IMR-90 (cell line): ENCODE results near the gene ASB4. TPM values are rescaled to one million over a fixed set of nuclear protein-coding genes. Genes with fewer than 3 reads are reported as not detected.

Experiments
- ATAC-seq: fragments of 200-7000 bp; cut with Tn5 transposase; 2 replicates; pipeline ENCODE4 v1.9.1; 2020; ENCODE audit warnings: low read depth, mild to moderate bottlenecking, moderate library complexity
- BruUV-seq: library from RNA; stranded (reverse); fragments of 400-500 nt; replicated peaks from 2 replicates; lab custom pipeline; 2021; lab: Mats Ljungman, UMichigan
- CTCF ChIA-PET: fragments of 300-600 bp; formaldehyde crosslinking; extraction: SDS; loops from one replicate; lab custom pipeline; 2021; ENCODE audit warnings: antibody characterized with exemption; lab: Yijun Ruan, JAX
- POLR2A ChIA-PET: fragments of 300-600 bp; sonication (Branson Sonifier 250); formaldehyde crosslinking; loops from one replicate; lab custom pipeline; 2022; ENCODE audit warnings: antibody characterized with exemption; ENCODE audit not compliant: unreplicated experiment; lab: Charles Lee
- DNase-seq: peaks from one replicate; pipeline ENCODE4 v3.0.0; 2013
- H2AFZ ChIP-seq: replicated peaks from 2 replicates; pipeline ENCODE3; 2013; ENCODE audit warnings: low read length, mild to moderate bottlenecking; ENCODE audit not compliant: poor library complexity
- H2AK5ac ChIP-seq: 2 replicates; pipeline ENCODE4 v1.6.1; 2013; ENCODE audit warnings: low read depth, low read length, inconsistent platforms
- H2AK9ac ChIP-seq: replicated peaks from 2 replicates; pipeline ENCODE3; 2013; ENCODE audit warnings: mild to moderate bottlenecking, low read depth, low read length, moderate library complexity; ENCODE audit not compliant: poor library complexity
- H2BK120ac ChIP-seq: 2 replicates; pipeline ENCODE4 v1.6.1; 2013; ENCODE audit warnings: low read depth, low read length, inconsistent platforms
- H2BK15ac ChIP-seq: 3 replicates; pipeline ENCODE4 v1.6.1; 2013; ENCODE audit warnings: low read depth, low read length, inconsistent platforms
- H2BK20ac ChIP-seq: 2 replicates; pipeline ENCODE4 v1.6.1; 2013; ENCODE audit warnings: low read depth, mild to moderate bottlenecking, inconsistent platforms, low read length, moderate library complexity
- H2BK5ac ChIP-seq: 2 replicates; pipeline ENCODE4 v1.6.1; 2013; ENCODE audit warnings: mild to moderate bottlenecking, low read depth, low read length, inconsistent platforms; ENCODE audit not compliant: poor library complexity, severe bottlenecking
- H3K14ac ChIP-seq: replicated peaks from 2 replicates; pipeline ENCODE4 v1.6.1; 2013; ENCODE audit warnings: low read depth, low read length, inconsistent platforms
- H3K18ac ChIP-seq: 2 replicates; pipeline ENCODE4 v1.6.1; 2013; ENCODE audit warnings: low read depth, low read length, control low read depth
- H3K23ac ChIP-seq: 2 replicates; pipeline ENCODE4 v1.6.1; 2013; ENCODE audit warnings: low read depth, low read length, inconsistent platforms
- H3K27ac ChIP-seq: 2 replicates; pipeline ENCODE4 v1.5.1; 2013; ENCODE audit warnings: mild to moderate bottlenecking, control low read depth, low read length; ENCODE audit not compliant: insufficient read depth
- H3K27me3 ChIP-seq: 2 replicates; pipeline ENCODE4 v1.6.1; 2013; ENCODE audit warnings: low read length; ENCODE audit not compliant: control insufficient read depth, insufficient read depth
- H3K36me3 ChIP-seq: 2 replicates; pipeline ENCODE4 v1.6.1; 2013; ENCODE audit warnings: low read length, mixed read lengths; ENCODE audit not compliant: control insufficient read depth, insufficient read depth
- H3K4ac ChIP-seq: 2 replicates; pipeline ENCODE4 v1.6.1; 2013; ENCODE audit warnings: low read depth, low read length, inconsistent platforms
- H3K4me1 ChIP-seq: 2 replicates; pipeline ENCODE4 v1.6.1; 2013; ENCODE audit warnings: low read length, mixed read lengths; ENCODE audit not compliant: control insufficient read depth, insufficient read depth
- H3K4me2 ChIP-seq: 2 replicates; pipeline ENCODE4 v1.6.1; 2013; ENCODE audit warnings: low read depth, mild to moderate bottlenecking, control low read depth, low read length, moderate library complexity
- H3K4me3 ChIP-seq: 2 replicates; pipeline ENCODE4 v1.5.1; 2013; ENCODE audit warnings: low read depth, mild to moderate bottlenecking, control low read depth, low read length, moderate library complexity; ENCODE audit not compliant: insufficient read depth
- H3K56ac ChIP-seq: 2 replicates; pipeline ENCODE4 v1.6.1; 2013; ENCODE audit warnings: low read length, inconsistent platforms; ENCODE audit not compliant: insufficient read depth; ENCODE audit errors: extremely low read depth
- H3K79me1 ChIP-seq, 2 experiments: 2 replicates each; pipeline ENCODE4 v1.6.1; 2013; ENCODE audit warnings: low read length in 2 of 2, inconsistent platforms in 1 of 2, low read depth in 1 of 2
- H3K9ac ChIP-seq: 2 replicates; pipeline ENCODE4 v1.6.1; 2013; ENCODE audit warnings: low read depth, low read length, control low read depth
- H3K9me1 ChIP-seq: 2 replicates; pipeline ENCODE4 v1.6.1; 2013; ENCODE audit warnings: low read length, inconsistent platforms; ENCODE audit not compliant: insufficient read depth
- H3K9me3 ChIP-seq: 2 replicates; pipeline ENCODE4 v1.6.1; 2013; ENCODE audit warnings: low read length; ENCODE audit not compliant: control insufficient read depth, insufficient read depth
- H4K20me1 ChIP-seq: 2 replicates; pipeline ENCODE4 v1.6.1; 2013; ENCODE audit warnings: low read length, inconsistent platforms; ENCODE audit not compliant: insufficient read depth
- H4K5ac ChIP-seq: 2 replicates; pipeline ENCODE4 v1.6.1; 2013; ENCODE audit warnings: mild to moderate bottlenecking, low read depth, low read length, control low read depth
- H4K8ac ChIP-seq, 2 experiments: 2 replicates each; pipeline ENCODE4 v1.6.1; 2013; ENCODE audit warnings: low read depth in 2 of 2, low read length in 2 of 2, control low read depth in 1 of 2, inconsistent platforms in 1 of 2
- H4K91ac ChIP-seq: 2 replicates; pipeline ENCODE4 v1.6.1; 2013; ENCODE audit warnings: low read depth, low read length, inconsistent platforms; ENCODE audit not compliant: insufficient read depth
- BHLHE40 ChIP-seq: fragments of 150-350 bp; IDR thresholded peaks from 2 replicates; pipeline ENCODE4 v1.6.1; 2016; ENCODE audit warnings: mild to moderate bottlenecking, low read depth, low read length
- CTCF ChIP-seq: conservative IDR thresholded peaks from 2 replicates; pipeline ENCODE4 v1.5.1; 2012; ENCODE audit warnings: mild to moderate bottlenecking, low read depth, low read length, improper control_type of control experiment
- ELK1 ChIP-seq: fragments of 150-350 bp; IDR thresholded peaks from 2 replicates; pipeline ENCODE4 v1.6.1; 2016; ENCODE audit warnings: low read depth, mild to moderate bottlenecking, low read length, moderate library complexity, borderline replicate concordance
- NFE2L2 ChIP-seq: fragments of 150-350 bp; IDR thresholded peaks from 2 replicates; pipeline ENCODE4 v1.6.1; 2016; ENCODE audit warnings: low read depth, mild to moderate bottlenecking, low read length
- POLR2A ChIP-seq: IDR thresholded peaks from 2 replicates; pipeline ENCODE4 v1.6.1; 2012; ENCODE audit warnings: mild to moderate bottlenecking, low read depth, low read length
- USF2 ChIP-seq: fragments of 150-350 bp; IDR thresholded peaks from 2 replicates; pipeline ENCODE4 v1.6.1; 2017; ENCODE audit warnings: mild to moderate bottlenecking, antibody characterized with exemption, low read length, low read depth
- WGBS, 2 experiments: methylation state at CpG; one replicate each; pipeline versions ENCODE4 v1.1.5 to v1.1.7; 2013; ENCODE audit warnings: missing lambda C conversion rate in 2 of 2; ENCODE audit not compliant: insufficient read length in 1 of 2; ENCODE audit errors: extremely low coverage in 2 of 2; 5-methylcytosine and 5-hydroxymethylcytosine counted together
- dilution Hi-C: fragments of 300-500 bp; cut with HindIII; formaldehyde crosslinking; loops from one replicate; pipeline ENCODE4 v1.14.3; 2018; ENCODE audit warnings: low sequenced_read_pairs; ENCODE audit not compliant: unreplicated experiment
- in situ Hi-C: fragments of 300-500 bp; cut with MboI; formaldehyde crosslinking; loops from 3 replicates; pipeline ENCODE4 v1.14.3; 2019; ENCODE audit warnings: low sequenced_read_pairs, inconsistent platforms, mixed read lengths
- intact Hi-C: fragments of 100-400 bp; cut with micrococcal nuclease; formaldehyde crosslinking; loops from 2 replicates; pipeline ENCODE4 v1.10.0; 2022
- polyA plus RNA-seq, 3 experiments: library from polyadenylated mRNA; depleted of rRNA; stranded (reverse); fragments of >200 nt; gene quantifications; 2 replicates each; pipeline ENCODE4 v1.2.3, GENCODE V29; 2012; ENCODE audit warnings: low replicate concordance in 1 of 3
- total RNA-seq: library from RNA; depleted of rRNA; stranded (reverse); fragments of >200 nt; gene quantifications from 2 replicates; pipeline ENCODE4 v1.2.3, GENCODE V29; 2012

The ASB4 gene
- total and polyA plus RNA-seq, 2 of the 4 experiments (the other 2 are of a cell fraction): not detected

GRCh38 chr7:95578299-95578855 lies 92.6 kb downstream of the ASB4 start:
- Histone ChIP-seq H3K27ac (no peak overlapping the region), H3K18ac (no peak overlapping the region), H3K4ac (no peak overlapping the region), H4K91ac (no peak overlapping the region), H3K56ac (no peak overlapping the region; the same call in 1 of the 2 replicates), H3K27me3 (no peaks in the 10 kb centered on the region), H2AFZ (no peak overlapping the region), H3K23ac (no peak overlapping the region), H2BK20ac (no peak overlapping the region), H3K9me1 (peaks cover 2% of the 10 kb centered on the region; the same call in 1 of the 2 replicates), H2AK9ac (no peak overlapping the region), H2BK15ac (no peak overlapping the region), H2BK120ac (no peak overlapping the region), H3K4me2 (no peak overlapping the region), H3K9ac (no peak overlapping the region), H2AK5ac (no peak overlapping the region), H3K4me3 (no peak overlapping the region), H4K5ac (no peak overlapping the region), H3K9me3 (no peaks in the 10 kb centered on the region), H4K20me1 (no peaks in the 10 kb centered on the region), H3K79me1 (no peaks in the 10 kb centered on the region), H2BK5ac (no peak overlapping the region), H3K36me3 (no peaks in the 10 kb centered on the region), H4K8ac (no peak overlapping the region), H3K4me1 (no peaks in the 10 kb centered on the region), H3K14ac (no peak overlapping the region)
- WGBS, 2 experiments: no CpG with 5 or more reads among the region's 3 CpGs
- intact Hi-C loops: no loop called here
- dilution Hi-C loops: no loop called here
- TF ChIP-seq ELK1 (no peak), BHLHE40 (no peak), USF2 (no peak), POLR2A (no peak), CTCF (no peak), NFE2L2 (no peak)
- POLR2A ChIA-PET: no interaction called here
- DNase-seq: no peak
- no peak for ATAC-seq
- CTCF ChIA-PET: no interaction called here
- in situ Hi-C loops: no loop called here
- BruUV-seq: no TSS peak
